Measurements from ENCODE around the gene DOCK8.
A peak's percentile ranks its signal among the peaks of the same experiment; 100 is the strongest.

Gene DOCK8

DNA sequence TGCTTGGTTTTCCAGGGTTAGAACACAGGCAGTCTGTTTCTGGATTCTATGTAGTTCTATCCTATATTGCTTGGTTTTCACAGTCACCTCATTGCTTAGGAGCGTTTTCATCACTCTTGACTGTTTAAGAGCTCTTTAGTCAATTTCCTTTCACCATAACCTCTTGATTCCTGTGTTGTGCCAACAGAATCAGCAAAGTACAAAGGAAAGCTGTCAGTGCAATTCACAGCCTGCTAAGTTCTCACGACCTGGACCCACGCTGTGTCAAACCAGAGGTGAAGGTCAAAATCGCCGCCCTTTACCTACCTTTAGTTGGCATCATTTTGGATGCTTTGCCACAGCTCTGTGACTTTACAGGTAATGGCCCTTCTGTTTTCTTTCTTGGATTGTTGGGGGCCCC is 199.9 kb downstream of the DOCK8 start:
- DNase-seq (ENCODE audit: low read depth in 2 of 2), result no peak

- peak in 1 of 2 experiments; percentile 3 for DNase-seq (ENCODE audit: low read depth in 2 of 2)
Observed at GRCh38 chr9:419571-420171, 205.0 kb downstream of the DOCK8 start.

DNA sequence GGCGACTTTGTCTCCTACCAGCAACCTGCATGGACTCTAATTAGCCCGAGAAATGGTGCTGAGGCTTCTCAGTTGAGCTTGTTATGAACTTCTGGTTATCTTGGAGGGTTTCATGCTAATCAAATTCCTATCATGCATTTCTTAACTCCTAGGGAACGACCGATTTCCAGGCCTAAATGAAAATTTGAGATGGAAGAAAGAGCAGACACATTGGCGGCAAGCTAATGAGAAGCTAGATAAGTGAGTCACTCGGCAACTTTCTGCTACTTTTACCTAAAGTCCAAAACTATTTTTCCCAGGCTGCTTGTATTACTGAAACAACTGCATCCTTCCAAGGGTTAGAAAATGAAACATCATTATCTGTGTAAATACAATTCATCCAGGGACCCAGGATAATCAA is 207.2 kb downstream of the DOCK8 start:
- DNase-seq (ENCODE audit: low read depth in 2 of 2), result no peak

DNA sequence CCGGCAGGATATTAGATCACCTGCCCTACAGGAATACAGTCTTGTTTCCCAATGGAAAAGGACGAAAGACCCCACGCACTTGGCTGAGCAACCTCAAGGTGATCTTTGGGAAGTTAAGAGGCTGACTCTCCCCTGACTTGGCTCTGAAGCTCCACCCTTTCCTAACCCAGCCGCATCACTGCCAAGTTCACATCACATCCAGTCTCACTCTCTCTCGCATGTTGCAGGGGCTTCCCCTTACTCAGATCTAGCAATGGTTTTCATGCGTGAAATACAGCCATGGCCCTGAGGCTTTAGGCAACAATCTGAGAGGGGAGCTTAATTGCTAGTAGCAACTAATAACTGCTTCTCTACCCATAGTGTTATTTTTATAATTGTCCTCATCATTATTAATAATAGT is 211.6 kb downstream of the DOCK8 start:
- DNase-seq (ENCODE audit: low read depth in 2 of 2), result no peak

GRCh38 chr9:426976-427375 is 212.3 kb downstream of the DOCK8 start:
- DNase-seq (ENCODE audit: low read depth in 2 of 2), result no peak

GRCh38 chr9:431701-432100 is 217.0 kb downstream of the DOCK8 start:
- no peak for DNase-seq (ENCODE audit: low read depth in 2 of 2)

DNA sequence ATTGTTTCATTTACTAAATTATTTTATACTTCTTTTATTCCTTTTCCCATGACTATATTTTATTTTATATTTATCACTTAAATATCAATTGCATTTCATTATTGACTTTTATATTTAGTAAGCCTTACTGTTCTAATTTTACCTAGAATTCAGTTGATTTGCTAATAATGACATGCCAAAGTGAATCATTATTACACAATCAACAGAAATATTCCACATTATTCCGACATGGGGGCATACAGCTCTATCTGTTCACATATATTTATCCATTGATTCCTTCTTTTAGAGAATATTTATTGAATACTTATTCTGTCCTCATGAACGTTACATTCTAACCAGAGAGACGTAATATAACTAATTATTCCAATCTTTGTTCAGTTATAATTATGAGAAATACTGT is 221.8 kb downstream of the DOCK8 start:
- no peak for DNase-seq (ENCODE audit: low read depth in 2 of 2)

GRCh38 chr9:437066-437465 is 222.4 kb downstream of the DOCK8 start:
- no peak for DNase-seq (ENCODE audit: low read depth in 2 of 2)

GRCh38 chr9:437574-438001 is 222.9 kb downstream of the DOCK8 start:
- peak; percentile 25 to 47 for DNase-seq (ENCODE audit: low read depth in 2 of 2)

DNA sequence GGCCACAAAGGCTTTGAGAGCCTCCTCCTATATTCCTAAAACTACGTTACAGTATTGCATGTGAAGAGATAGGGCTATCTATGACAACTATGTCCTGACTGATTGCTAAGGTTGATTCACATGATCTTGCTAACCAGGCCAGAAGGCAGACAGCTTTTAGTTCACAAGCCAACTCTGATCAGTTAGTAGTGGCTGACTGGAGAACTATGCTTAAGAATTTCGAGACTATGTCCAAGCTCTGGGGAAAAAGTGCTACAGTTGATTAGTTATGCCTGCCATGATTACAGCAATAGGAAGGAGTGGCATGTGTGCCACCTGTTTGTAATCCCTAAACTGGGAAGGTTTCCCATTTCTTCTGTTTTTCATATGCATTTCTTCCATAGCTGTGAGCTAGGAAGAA is 223.4 kb downstream of the DOCK8 start:
- DNase-seq (ENCODE audit: low read depth in 2 of 2), result peak in 1 of 2 experiments; percentile 3

DNA sequence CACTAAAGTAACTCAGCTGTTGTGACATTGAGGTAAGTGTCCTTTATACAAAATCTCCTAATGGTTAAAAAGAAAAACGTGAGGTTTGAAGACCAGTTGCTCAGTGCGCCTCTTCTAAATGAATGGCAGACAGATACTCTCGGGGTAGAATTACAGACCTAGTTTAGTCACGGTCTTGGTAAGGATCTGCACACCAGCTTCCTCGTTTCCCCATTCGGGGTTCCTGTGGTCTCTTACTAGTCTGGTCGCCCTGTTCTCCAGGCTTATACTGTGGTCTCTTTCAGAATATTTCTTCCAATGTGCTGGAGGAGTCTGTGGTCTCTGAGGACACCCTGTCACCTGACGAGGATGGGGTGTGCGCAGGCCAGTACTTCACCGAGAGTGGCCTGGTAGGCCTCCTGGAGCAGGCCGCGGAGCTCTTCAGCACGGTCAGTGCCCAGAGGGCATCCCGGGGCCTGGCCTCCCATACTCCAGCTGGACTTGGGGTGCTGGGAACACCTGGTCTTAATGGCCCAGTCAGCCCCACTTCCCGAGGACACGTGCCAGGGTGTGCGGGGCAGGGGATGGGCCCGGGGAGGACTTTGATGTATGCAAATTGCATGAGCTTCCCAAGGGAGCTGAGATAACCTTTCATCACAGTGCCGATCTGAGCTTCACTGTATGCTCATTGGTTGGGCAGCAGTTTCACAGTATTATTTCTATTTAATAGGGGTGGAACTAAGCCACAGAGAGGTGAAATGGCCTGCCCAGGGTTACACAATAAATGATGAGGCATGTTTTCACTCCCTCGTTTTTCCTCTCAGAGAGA is 224.5 kb downstream of the DOCK8 start:
- no peak for DNase-seq (ENCODE audit: low read depth in 2 of 2)

DNA sequence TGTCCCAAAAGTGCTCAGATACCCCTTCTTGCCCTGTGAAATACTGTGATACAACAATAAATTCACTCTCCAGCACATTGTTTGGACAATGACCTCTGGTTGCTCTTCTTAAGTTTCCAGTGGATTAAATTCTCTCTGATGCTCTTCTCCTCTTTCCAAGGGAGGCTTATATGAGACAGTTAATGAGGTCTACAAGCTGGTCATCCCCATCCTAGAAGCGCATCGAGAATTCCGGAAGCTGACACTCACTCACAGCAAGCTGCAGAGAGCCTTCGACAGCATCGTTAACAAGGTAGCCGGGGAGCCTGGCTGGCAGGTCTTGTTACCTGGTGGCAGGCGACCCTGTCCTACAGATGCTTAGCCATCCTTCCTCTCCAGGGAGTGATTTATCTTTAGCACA is 226.5 kb downstream of the DOCK8 start:
- no peak for DNase-seq (ENCODE audit: low read depth in 2 of 2)

- DNase-seq (ENCODE audit: low read depth in 2 of 2), result no peak
Observed at GRCh38 chr9:444528-444927, 229.9 kb downstream of the DOCK8 start.

GRCh38 chr9:445033-445432 is 230.4 kb downstream of the DOCK8 start:
- DNase-seq (ENCODE audit: low read depth in 2 of 2), result peak; percentile 4 to 10

GRCh38 chr9:446074-446699 is 231.5 kb downstream of the DOCK8 start:
- no peak for DNase-seq (ENCODE audit: low read depth in 2 of 2)

DNA sequence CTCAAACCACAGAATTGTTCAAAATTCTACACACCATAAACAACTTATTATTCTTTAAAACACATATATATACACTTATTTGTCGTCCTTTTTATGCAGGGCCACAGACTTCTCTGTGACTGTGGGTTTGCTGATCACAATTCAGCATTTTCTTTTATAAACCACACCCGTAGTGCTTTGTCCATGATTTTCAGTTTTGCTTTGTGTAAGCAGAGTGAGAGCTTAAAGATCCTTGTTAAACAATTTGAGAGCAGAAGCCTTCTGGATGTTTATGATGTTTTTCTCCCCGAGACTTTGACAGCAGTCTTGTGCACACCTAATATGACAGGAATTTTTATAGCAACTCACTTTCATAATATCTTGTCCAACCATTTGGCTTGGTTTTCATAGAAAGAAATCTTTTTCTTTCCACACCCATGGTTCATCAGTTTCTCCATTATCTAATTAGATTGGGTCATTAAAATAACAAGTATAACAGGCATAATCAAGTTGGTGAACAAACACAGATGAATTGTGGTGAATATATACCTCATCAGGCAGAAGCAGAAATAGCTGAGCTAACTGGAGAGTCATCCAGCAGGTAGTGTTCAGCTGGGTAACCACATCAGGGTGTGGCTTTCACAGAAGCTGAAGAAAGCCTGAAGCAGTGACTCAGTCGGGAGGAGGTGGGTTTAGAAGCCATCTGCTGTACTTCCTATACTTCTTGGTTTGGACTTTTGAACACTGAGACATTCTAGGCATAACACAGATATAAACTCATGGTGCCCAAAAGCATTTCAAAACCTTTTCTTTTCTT is 232.8 kb downstream of the DOCK8 start:
- DNase-seq (ENCODE audit: low read depth in 2 of 2), result no peak

- DNase-seq (ENCODE audit: low read depth in 2 of 2), result no peak
Observed at GRCh38 chr9:450057-450456, 235.4 kb downstream of the DOCK8 start.

DNA sequence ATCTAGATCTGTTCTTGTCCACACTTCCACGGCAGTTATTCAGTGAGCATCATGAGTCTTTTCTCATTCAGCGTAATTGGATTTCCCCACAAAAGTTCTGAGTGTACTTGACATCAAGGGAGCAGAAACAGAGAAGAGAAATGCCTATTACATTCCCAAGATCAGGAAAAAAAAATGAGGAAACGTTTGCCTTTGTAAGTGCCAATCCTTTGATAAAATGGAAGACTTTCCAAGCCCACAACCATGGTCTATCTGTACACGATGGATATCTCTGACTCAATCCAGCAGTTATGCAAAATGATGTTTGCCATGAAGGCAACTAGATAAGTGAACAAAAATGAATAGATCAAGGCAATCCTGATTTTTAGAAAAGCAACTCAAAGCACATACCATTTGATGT is 235.9 kb downstream of the DOCK8 start:
- DNase-seq (ENCODE audit: low read depth in 2 of 2), result no peak

DNA sequence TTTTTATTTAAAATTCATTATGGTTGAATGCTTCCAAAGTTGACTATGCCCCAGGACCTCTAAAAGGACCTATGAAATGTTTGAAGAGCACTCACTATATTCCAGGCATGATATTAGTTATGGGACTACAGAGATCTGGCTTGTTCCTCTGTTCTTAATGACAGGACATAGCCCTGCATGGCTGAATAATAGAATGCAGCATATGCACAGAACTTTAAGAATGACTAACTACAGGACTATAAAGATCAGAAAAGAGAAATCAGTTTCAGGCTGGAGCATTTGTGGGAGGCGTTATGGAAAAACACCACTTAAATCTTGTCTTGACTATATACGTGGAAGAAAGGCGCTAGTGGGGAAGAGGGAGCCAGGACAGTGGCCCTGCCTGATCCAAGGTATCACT is 239.2 kb downstream of the DOCK8 start:
- no peak for DNase-seq (ENCODE audit: low read depth in 2 of 2)

GRCh38 chr9:456365-456764 is 241.7 kb downstream of the DOCK8 start:
- DNase-seq (ENCODE audit: low read depth in 2 of 2), result no peak

GRCh38 chr9:458590-458989 is 243.9 kb downstream of the DOCK8 start:
- DNase-seq (ENCODE audit: low read depth in 2 of 2), result no peak
